GM23338 (cell line): ENCODE data around the gene NOTCH1. TPM values are rescaled to one million over a fixed set of nuclear protein-coding genes. Genes with fewer than 3 reads are reported as not detected.

Experiments used
- ATAC-seq: fragments of 200-7000 bp; cut with Tn5 transposase; 3 replicates; pipeline ENCODE4 v1.9.1; 2020
- DNase-seq: peaks from one replicate; pipeline ENCODE4 v3.0.0-alpha.2; 2015; ENCODE audit warnings: low spot score
- H2AFZ ChIP-seq: fragments of 200-600 bp; sonication (generic); 2 replicates; pipeline ENCODE4 v1.8.0; 2016; ENCODE audit warnings: antibody characterized with exemption, mild to moderate bottlenecking, moderate library complexity
- H3F3A ChIP-seq: fragments of 200-600 bp; sonication (generic); replicated peaks from 2 replicates; pipeline ENCODE4 v1.8.0; 2017; ENCODE audit warnings: antibody characterized with exemption, mixed run types, low read depth
- H3K27ac ChIP-seq: fragments of 200-600 bp; sonication (generic); 2 replicates; pipeline ENCODE4 v1.6.1; 2016; ENCODE audit warnings: low read depth
- H3K27me3 ChIP-seq: fragments of 200-600 bp; sonication (generic); 2 replicates; pipeline ENCODE4 v1.8.0; 2016; ENCODE audit warnings: mild to moderate bottlenecking, mixed run types, moderate library complexity; ENCODE audit not compliant: insufficient read depth
- H3K36me3 ChIP-seq: fragments of 200-600 bp; sonication (generic); 2 replicates; pipeline ENCODE4 v1.8.0; 2016; ENCODE audit warnings: mild to moderate bottlenecking; ENCODE audit not compliant: insufficient read depth
- H3K4me1 ChIP-seq: fragments of 200-600 bp; sonication (generic); 2 replicates; pipeline ENCODE4 v1.8.0; 2016; ENCODE audit warnings: mild to moderate bottlenecking, moderate library complexity; ENCODE audit not compliant: insufficient read depth
- H3K4me2 ChIP-seq: fragments of 200-600 bp; sonication (generic); 2 replicates; pipeline ENCODE4 v1.7.1; 2017; ENCODE audit warnings: mixed run types
- H3K4me3 ChIP-seq: fragments of 200-600 bp; sonication (generic); 2 replicates; pipeline ENCODE4 v1.6.1; 2016; ENCODE audit warnings: mixed run types
- H3K79me2 ChIP-seq: fragments of 200-600 bp; sonication (generic); replicated peaks from 2 replicates; pipeline ENCODE4 v1.8.0; 2017; ENCODE audit warnings: mild to moderate bottlenecking; ENCODE audit not compliant: insufficient read depth
- H3K9me2 ChIP-seq: fragments of 200-600 bp; sonication (generic); 2 replicates; pipeline ENCODE4 v1.8.0; 2017; ENCODE audit not compliant: insufficient read depth
- H4K20me1 ChIP-seq: fragments of 200-600 bp; sonication (generic); replicated peaks from 2 replicates; pipeline ENCODE4 v1.8.0; 2017; ENCODE audit warnings: mild to moderate bottlenecking; ENCODE audit not compliant: insufficient read depth
- H3K27ac Mint-ChIP-seq: 2 replicates; pipeline ENCODE4 v1.8.0; 2020; ENCODE audit warnings: inconsistent platforms, mild to moderate bottlenecking, moderate library complexity, mixed read lengths
- H3K27me3 Mint-ChIP-seq: 3 replicates; pipeline ENCODE4 v1.8.0; 2022; ENCODE audit warnings: low read depth, mild to moderate bottlenecking, moderate library complexity, mixed read lengths, inconsistent platforms; ENCODE audit not compliant: insufficient read depth, poor library complexity
- H3K36me3 Mint-ChIP-seq: 3 replicates; pipeline ENCODE4 v1.8.0; 2021; ENCODE audit warnings: low read depth, mild to moderate bottlenecking, inconsistent platforms, moderate library complexity, mixed read lengths
- H3K4me1 Mint-ChIP-seq: 3 replicates; pipeline ENCODE4 v1.8.0; 2020; ENCODE audit warnings: mild to moderate bottlenecking, inconsistent platforms, mixed read lengths
- H3K4me3 Mint-ChIP-seq: 3 replicates; pipeline ENCODE4 v1.8.0; 2021; ENCODE audit warnings: moderate library complexity, mild to moderate bottlenecking, inconsistent platforms, mixed read lengths
- H3K9me3 Mint-ChIP-seq: 3 replicates; pipeline ENCODE4 v1.8.0; 2020; ENCODE audit warnings: moderate library complexity, mild to moderate bottlenecking, inconsistent platforms, mixed read lengths
- CREB1 ChIP-seq: fragments of 250-450 bp; sonication (Bioruptor Pico); IDR thresholded peaks from 2 replicates; pipeline ENCODE4 v1.5.0; 2020; ENCODE audit warnings: low read depth, mild to moderate bottlenecking, moderate library complexity
- CTCF ChIP-seq, 2 experiments: fragments of 200-600 bp in 1 of 2; sonication (generic) in 1 of 2; conservative IDR thresholded peaks; 2 replicates each; pipeline versions ENCODE4 v1.5.1 to v1.6.1; 2016 to 2017; ENCODE audit warnings: antibody characterized with exemption in 2 of 2, low read depth in 2 of 2, mild to moderate bottlenecking in 2 of 2, moderate library complexity in 1 of 2
- ETS1 ChIP-seq: IDR thresholded peaks from 2 replicates; pipeline ENCODE4 v1.6.1; 2016; ENCODE audit warnings: antibody characterized with exemption
- EZH2 ChIP-seq: fragments of 200-600 bp; sonication (generic); IDR thresholded peaks from one replicate; pipeline ENCODE4 v1.8.0; 2017; ENCODE audit warnings: antibody characterized with exemption, mild to moderate bottlenecking, low read depth; ENCODE audit not compliant: unreplicated experiment
- JUNB ChIP-seq: IDR thresholded peaks from one replicate; pipeline ENCODE4 v1.6.1; 2016; ENCODE audit warnings: antibody characterized with exemption; ENCODE audit not compliant: unreplicated experiment
- NANOG ChIP-seq: IDR thresholded peaks from 2 replicates; pipeline ENCODE4 v1.6.1; 2016; ENCODE audit warnings: antibody characterized with exemption, borderline replicate concordance
- POLR2AphosphoS5 ChIP-seq: IDR thresholded peaks from 2 replicates; pipeline ENCODE4 v1.6.1; 2016; ENCODE audit warnings: antibody characterized with exemption, low read depth
- REST ChIP-seq: IDR thresholded peaks from one replicate; pipeline ENCODE4 v1.6.1; 2018; ENCODE audit warnings: antibody characterized with exemption; ENCODE audit not compliant: unreplicated experiment
- STAT1 ChIP-seq: IDR thresholded peaks from one replicate; pipeline ENCODE4 v1.6.1; 2016; ENCODE audit warnings: antibody characterized with exemption; ENCODE audit not compliant: unreplicated experiment
- ZNF114 ChIP-seq: fragments of 250-450 bp; sonication (Bioruptor Pico); IDR thresholded peaks from 2 replicates; pipeline ENCODE4 v1.5.0; 2020; ENCODE audit warnings: mild to moderate bottlenecking, moderate library complexity
- ZNF331 ChIP-seq: fragments of 250-450 bp; sonication (Bioruptor Pico); IDR thresholded peaks from 2 replicates; pipeline ENCODE4 v1.5.0; 2020; ENCODE audit warnings: low read depth, mild to moderate bottlenecking, moderate library complexity
- ZNF462 ChIP-seq: fragments of 250-450 bp; sonication (Bioruptor Pico); IDR thresholded peaks from 2 replicates; pipeline ENCODE4 v1.5.0; 2020; ENCODE audit warnings: mild to moderate bottlenecking, moderate library complexity
- polyA plus RNA-seq: library from polyadenylated mRNA; unstranded; fragments of >200 nt; fragmentation: Nextera tagmentation; extraction: Ambion mirVana; gene quantifications from 2 replicates; pipeline ENCODE4 v1.2.1, GENCODE V29; 2016
- total RNA-seq: library from RNA; depleted of rRNA; stranded (reverse); fragments of >200 nt; shearing (Covaris generic); gene quantifications from 2 replicates; pipeline ENCODE4 v1.2.3, GENCODE V29; 2014

NOTCH1 gene
- total and polyA plus RNA-seq, 2 experiments from 2014 or later = 9.9 to 97.2 TPM

- no peak for TF ChIP-seq REST
- TF ChIP-seq POLR2AphosphoS5 = no peak
- no peak for TF ChIP-seq ZNF114
- TF ChIP-seq STAT1 = no peak
Observed at GRCh38 chr9:136521537-136521936, 24.3 kb downstream of the NOTCH1 start (continued).

- no peaks in the 10 kb centered on the region for H3K4me1 ChIP-seq
- ATAC-seq (no peak), DNase-seq (no peak)
- no peaks in the 10 kb centered on the region for H3F3A ChIP-seq
- peaks cover 10% of the 10 kb centered on the region; the same call in 1 of the 2 replicates for H4K20me1 ChIP-seq
- no peak overlapping the region for H3K4me3 ChIP-seq
- no peaks in the 10 kb centered on the region for H3K9me2 ChIP-seq
- Mint-ChIP-seq H3K27ac (peak overlapping the region; percentile 74; the same call in 1 of the 2 replicates), H3K27me3 (peaks cover 5% of the 10 kb centered on the region), H3K9me3 (no peaks in the 10 kb centered on the region), H3K4me3 (no peak overlapping the region), H3K36me3 (peaks cover 14% of the 10 kb centered on the region; the same call in 2 of the 3 replicates), H3K4me1 (no peaks in the 10 kb centered on the region)
- H3K27ac ChIP-seq = no peak overlapping the region
- no peaks in the 10 kb centered on the region for H3K36me3 ChIP-seq
- no peaks in the 10 kb centered on the region for H3K27me3 ChIP-seq
- no peak overlapping the region for H3K4me2 ChIP-seq
- H3K79me2 ChIP-seq = no peaks in the 10 kb centered on the region; the same call in 1 of the 2 replicates
- H2AFZ ChIP-seq = no peak overlapping the region
- no peak for TF ChIP-seq STAT1
- no peak for TF ChIP-seq ETS1
- no peak for TF ChIP-seq ZNF462 (CRISPR knock-in tag)
- TF ChIP-seq CREB1 (CRISPR knock-in tag) = no peak
- no peak for TF ChIP-seq ZNF114
- no peak for TF ChIP-seq EZH2
- TF ChIP-seq CTCF (conservative IDR thresholded peaks at IDR 0.05; ENCODE audit: low read depth in 2 of 2) = no peak
- no peak for TF ChIP-seq NANOG
- no peak for TF ChIP-seq POLR2AphosphoS5
- no peak for TF ChIP-seq JUNB
- no peak for TF ChIP-seq ZNF331 (CRISPR knock-in tag)
Observed at GRCh38 chr9:136520053-136520540, 25.8 kb downstream of the NOTCH1 start.
